Epithelial cell of esophagus (primary cell): ENCODE results near the gene ASXL1.
"Not testable (repeated sequence)": the region's sequence is repeated elsewhere in the genome, so short reads cannot be mapped to it uniquely, and the experiment has no call there.

Source experiments
- DNase-seq: peaks from one replicate; pipeline ENCODE4 v3.0.0; 2010; ENCODE audit warnings: low read depth
- H3K4me3 ChIP-seq: 2 replicates; pipeline ENCODE4 v1.5.1; 2011; ENCODE audit warnings: mild to moderate bottlenecking, low read length, control low read depth
- TF ChIP-seq, protein P1 (sequence below): IDR thresholded peaks from 2 replicates; pipeline ENCODE4 v1.5.1; 2011; ENCODE audit warnings: low read depth, mild to moderate bottlenecking, low read length, control low read depth, inconsistent platforms; ENCODE audit not compliant: insufficient read depth; ENCODE audit errors: missing control alignments

Gene ASXL1

DNA sequence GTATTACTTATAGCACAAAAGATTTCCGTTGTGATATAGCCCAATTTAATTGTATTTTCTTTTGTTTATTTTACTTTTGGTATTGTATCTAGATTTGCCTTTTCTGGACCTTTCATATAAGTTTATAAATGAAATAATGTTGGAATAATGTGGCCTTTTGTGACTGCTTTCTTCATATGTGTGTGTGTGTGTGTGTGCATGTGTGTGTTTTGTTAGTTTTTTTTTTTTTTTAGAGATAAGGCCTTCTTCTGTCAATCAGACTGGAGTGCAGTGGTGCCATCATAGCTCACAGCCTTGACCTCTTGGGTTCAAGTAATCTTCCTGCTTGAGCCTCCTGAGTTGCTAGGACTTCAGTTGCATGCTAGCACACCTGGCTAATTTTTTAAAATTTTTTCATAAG is 37.8 kb upstream of the ASXL1 start:
- TF ChIP-seq, protein P1, sequence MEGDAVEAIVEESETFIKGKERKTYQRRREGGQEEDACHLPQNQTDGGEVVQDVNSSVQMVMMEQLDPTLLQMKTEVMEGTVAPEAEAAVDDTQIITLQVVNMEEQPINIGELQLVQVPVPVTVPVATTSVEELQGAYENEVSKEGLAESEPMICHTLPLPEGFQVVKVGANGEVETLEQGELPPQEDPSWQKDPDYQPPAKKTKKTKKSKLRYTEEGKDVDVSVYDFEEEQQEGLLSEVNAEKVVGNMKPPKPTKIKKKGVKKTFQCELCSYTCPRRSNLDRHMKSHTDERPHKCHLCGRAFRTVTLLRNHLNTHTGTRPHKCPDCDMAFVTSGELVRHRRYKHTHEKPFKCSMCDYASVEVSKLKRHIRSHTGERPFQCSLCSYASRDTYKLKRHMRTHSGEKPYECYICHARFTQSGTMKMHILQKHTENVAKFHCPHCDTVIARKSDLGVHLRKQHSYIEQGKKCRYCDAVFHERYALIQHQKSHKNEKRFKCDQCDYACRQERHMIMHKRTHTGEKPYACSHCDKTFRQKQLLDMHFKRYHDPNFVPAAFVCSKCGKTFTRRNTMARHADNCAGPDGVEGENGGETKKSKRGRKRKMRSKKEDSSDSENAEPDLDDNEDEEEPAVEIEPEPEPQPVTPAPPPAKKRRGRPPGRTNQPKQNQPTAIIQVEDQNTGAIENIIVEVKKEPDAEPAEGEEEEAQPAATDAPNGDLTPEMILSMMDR = no peak
- no peak overlapping the region for H3K4me3 ChIP-seq
- DNase-seq = no peak

DNA sequence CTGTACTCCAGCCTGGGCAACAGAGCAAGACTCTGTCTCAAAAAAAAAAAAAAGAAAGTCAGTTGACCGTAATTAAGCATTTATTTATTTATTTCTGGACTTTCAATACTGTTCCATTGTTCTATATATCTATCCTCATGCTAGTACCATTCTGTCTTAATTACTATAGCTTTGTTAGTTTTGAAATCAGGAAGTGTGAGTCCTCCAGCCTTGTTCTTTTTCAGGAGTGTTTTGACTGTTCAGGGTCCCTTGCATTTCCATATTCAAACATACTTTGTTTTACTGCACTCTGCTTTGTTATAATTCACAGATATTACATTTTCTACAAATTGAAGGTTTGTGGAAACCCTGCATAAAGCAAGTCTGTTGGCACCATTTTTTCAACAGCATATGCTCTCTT is 36.7 kb upstream of the ASXL1 start:
- DNase-seq = no peak
- TF ChIP-seq, protein P1 = no peak
- H3K4me3 ChIP-seq = no peak overlapping the region

DNA sequence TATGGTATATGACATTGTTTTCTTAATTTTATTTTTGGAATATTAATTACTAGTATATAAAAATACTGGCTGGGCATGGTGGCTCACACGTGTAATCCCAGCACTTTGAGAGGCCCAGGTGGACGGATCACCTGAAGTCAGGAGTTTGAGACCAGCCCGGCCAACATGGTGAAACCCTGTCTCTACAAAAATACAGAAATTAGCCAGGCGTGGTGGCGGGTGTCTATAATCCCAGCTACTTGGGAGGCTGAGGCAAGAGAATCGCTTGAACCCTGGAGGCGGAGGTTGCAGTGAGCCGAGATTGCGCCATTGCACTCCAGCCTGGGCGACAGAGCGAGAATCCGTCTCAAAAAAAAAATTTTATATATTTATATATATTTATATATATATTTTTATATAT is 35.9 kb upstream of the ASXL1 start:
- not testable (repeated sequence) for H3K4me3 ChIP-seq, DNase-seq

DNA sequence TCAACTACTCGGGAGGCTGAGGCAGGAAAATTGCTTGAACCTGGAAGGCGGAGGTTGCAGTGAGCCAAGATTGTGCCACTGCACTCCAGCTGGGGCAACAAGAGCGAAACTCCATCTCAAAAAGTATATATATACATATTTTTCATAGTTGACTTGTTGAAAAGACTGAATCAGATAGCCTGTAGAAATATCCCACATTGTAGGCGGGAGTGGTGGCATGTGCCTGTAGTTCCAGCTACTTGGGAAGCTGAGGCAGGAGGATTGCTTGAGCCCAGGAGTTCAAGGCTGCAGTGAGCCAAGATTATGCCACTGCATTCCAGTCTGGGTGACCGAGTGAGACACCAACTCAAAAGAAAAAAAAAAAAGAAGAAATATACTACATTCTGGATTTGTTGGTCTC is 34.4 kb upstream of the ASXL1 start:
- H3K4me3 ChIP-seq, DNase-seq: not testable (repeated sequence)

DNA sequence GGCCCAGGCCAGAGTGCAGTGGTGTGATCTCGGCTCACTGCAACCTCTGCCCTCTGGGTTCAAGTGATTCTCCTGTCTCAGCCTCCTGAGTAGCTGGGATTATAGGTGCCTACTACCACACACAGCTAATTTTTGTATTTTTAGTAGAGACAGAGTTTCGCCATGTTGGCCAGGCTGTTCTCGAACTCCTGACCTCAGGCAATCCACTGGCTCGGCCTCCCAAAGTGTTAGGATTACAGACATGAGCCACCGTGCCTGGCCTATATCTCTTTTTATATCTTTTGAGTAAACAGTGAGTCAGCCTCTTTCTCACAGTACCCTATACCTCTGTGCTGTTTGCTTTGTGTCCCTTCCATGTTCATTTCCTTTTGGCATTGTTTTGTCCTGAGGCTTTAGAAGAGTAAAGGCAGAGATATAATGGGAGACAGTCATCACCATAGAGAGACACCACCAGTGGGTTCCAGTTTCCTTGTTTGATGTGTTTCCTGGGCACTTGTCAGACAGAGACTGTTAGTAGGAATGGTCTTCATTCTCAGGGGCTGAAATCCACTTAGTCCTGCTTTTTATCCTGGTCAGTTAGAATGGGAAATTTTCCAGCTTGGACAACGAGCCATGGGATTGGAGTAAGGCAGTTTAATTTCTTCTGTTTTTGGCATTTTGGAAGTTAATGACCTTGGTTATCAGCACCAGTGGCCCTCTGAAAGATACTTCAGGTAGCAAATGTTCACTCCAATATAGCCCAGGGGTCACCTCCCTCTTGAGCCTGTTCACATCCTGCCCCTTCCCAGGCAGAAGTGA is 32.2 kb upstream of the ASXL1 start:
- TF ChIP-seq, protein P1 = no peak
- peak; percentile 84 for DNase-seq
- H3K4me3 ChIP-seq = no peak overlapping the region

DNA sequence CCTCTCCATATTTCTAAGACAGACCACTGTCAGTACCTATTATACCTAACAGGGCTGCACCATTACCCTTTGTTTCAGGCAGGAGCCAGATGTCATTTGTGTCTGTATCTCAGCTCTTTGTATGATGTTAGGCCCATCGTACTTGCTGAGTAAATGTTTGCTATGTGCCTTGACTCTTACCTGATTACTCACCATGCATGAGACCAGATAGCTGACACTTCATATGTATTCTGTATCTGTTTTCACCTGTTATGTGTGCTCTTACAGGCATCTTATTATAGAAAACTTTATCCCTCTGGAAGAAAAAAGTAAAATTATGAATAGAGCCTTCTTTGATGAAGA is 31.7 kb upstream of the ASXL1 start:
- DNase-seq = peak; percentile 58
- no peak overlapping the region for H3K4me3 ChIP-seq
- TF ChIP-seq, protein P1 = no peak

DNA sequence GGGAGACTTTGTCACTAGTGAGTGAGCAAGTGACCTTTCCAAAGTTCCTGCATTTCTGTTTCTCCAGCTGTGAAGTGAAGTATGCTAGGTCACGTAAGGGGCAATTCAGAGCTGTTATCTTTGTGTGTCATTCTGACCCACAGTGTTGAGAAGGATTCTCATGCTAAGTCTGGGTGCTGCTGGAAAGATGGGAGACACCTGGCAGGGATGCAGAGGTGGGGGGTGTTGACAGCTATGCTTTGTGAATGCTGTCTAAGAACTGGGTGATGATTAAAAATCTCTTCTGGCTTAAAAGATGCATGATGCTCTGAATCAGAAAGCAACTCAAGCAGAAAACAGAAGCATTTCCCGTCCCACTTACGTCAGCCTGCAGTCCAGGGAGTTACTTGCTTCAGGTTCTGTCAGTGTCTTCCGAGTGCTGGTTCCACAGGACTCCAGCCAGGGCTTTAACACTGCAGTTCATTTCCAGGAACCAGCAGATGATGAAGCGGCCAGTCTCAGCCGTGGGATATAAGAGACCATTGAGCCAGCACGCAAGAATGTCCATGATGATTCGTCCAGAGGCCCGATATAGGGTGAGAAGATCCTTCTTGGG is 30.9 kb upstream of the ASXL1 start:
- no peak for DNase-seq
- no peak overlapping the region for H3K4me3 ChIP-seq
- TF ChIP-seq, protein P1 = no peak
